Suprapubic skin (tissue), 4 donors: ENCODE measurements around the gene B3GNT9. TPM values are rescaled to one million over a fixed set of nuclear protein-coding genes. Genes with fewer than 3 reads are reported as not detected.

ENCODE experiments used
- DNase-seq, 2 donors: peaks; one replicate each; pipeline ENCODE4 v3.0.0-alpha.2; 2019; ENCODE audit warnings: low spot score in 2 of 2
- H3K27ac ChIP-seq: fragments of 200-600 bp; sonication (generic); one replicate; pipeline ENCODE4 v1.5.1; 2019
- H3K27me3 ChIP-seq: fragments of 200-600 bp; sonication (generic); one replicate; pipeline ENCODE4 v1.5.1; 2019
- H3K36me3 ChIP-seq: fragments of 200-600 bp; sonication (generic); one replicate; pipeline ENCODE4 v1.5.1; 2019
- H3K4me1 ChIP-seq: fragments of 200-600 bp; sonication (generic); one replicate; pipeline ENCODE4 v1.5.1; 2019
- H3K4me3 ChIP-seq: fragments of 200-600 bp; sonication (generic); one replicate; pipeline ENCODE4 v1.5.1; 2019; ENCODE audit warnings: mild to moderate bottlenecking
- H3K9me3 ChIP-seq: fragments of 200-600 bp; sonication (generic); one replicate; pipeline ENCODE4 v1.5.1; 2019
- CTCF ChIP-seq, 2 donors: fragments of 200-600 bp in 1 of 2; fragments of 450-650 bp in 1 of 2; sonication (generic) in 1 of 2; IDR thresholded peaks; one replicate each; pipeline ENCODE4 v1.5.1; 2016 to 2019; ENCODE audit warnings: antibody characterized with exemption in 2 of 2, mild to moderate bottlenecking in 1 of 2, moderate library complexity in 1 of 2
- EP300 ChIP-seq: sonication (generic); formaldehyde crosslinking; IDR thresholded peaks from one replicate; pipeline ENCODE4 v1.6.1; 2017; ENCODE audit warnings: antibody characterized with exemption
- POLR2A ChIP-seq, 2 donors: fragments of 450-650 bp; IDR thresholded peaks; one replicate each; pipeline ENCODE4 v1.6.1; 2017; ENCODE audit warnings: antibody characterized with exemption in 2 of 2, mild to moderate bottlenecking in 2 of 2, moderate library complexity in 2 of 2
- POLR2AphosphoS5 ChIP-seq, 3 donors: sonication (generic); formaldehyde crosslinking; IDR thresholded peaks; one replicate each; pipeline ENCODE4 v1.6.1; 2017; ENCODE audit warnings: antibody characterized with exemption in 3 of 3
- WGBS: methylation state at CpG from one replicate; pipeline ENCODE4 v1.1.5; 2018; 5-methylcytosine and 5-hydroxymethylcytosine counted together
- total RNA-seq, 4 donors: library from RNA; depleted of rRNA; stranded (reverse); fragments of >200 nt; gene quantifications; one replicate each; pipeline ENCODE4 v1.1.0, GENCODE V29; 2016

B3GNT9 gene
- total RNA-seq, 4 donors from 2014 or later = 7.5 to 9.7 (median 9.0) TPM

- no peak for DNase-seq
- peaks cover 75% of the 10 kb centered on the region for H3K4me1 ChIP-seq
- TF ChIP-seq CTCF (IDR thresholded peaks at IDR 0.05) (no peak), POLR2A (IDR thresholded peaks at IDR 0.05) (no peak), EP300 (no peak), POLR2AphosphoS5 (IDR thresholded peaks at IDR 0.05) (no peak)
- WGBS = 61% methylated on average over 21 of the region's 25 CpGs
- H3K27me3 ChIP-seq = no peaks in the 10 kb centered on the region
- no peaks in the 10 kb centered on the region for H3K9me3 ChIP-seq
- H3K36me3 ChIP-seq = peaks cover 5% of the 10 kb centered on the region
- H3K27ac ChIP-seq = no peak overlapping the region
- H3K4me3 ChIP-seq = peak overlapping the region; percentile 91
Observed at GRCh38 chr16:67161595-67162058, 10.8 kb upstream of the B3GNT9 start.

- Histone ChIP-seq H3K36me3 (no peaks in the 10 kb centered on the region), H3K4me3 (peak overlapping the region; percentile 91), H3K27me3 (no peaks in the 10 kb centered on the region), H3K27ac (peak overlapping the region; percentile 86), H3K9me3 (no peaks in the 10 kb centered on the region), H3K4me1 (peaks cover 73% of the 10 kb centered on the region)
- TF ChIP-seq POLR2A (IDR thresholded peaks at IDR 0.05) (no peak), POLR2AphosphoS5 (IDR thresholded peaks at IDR 0.05) (no peak), CTCF (IDR thresholded peaks at IDR 0.05) (no peak), EP300 (no peak)
- no peak for DNase-seq
- WGBS = 15% methylated on average over 13 of the region's 34 CpGs
Observed at GRCh38 chr16:67158637-67159600, 8.1 kb upstream of the B3GNT9 start.

GRCh38 chr16:67157892-67158635 lies 7.3 kb upstream of the B3GNT9 start:
- H3K27ac ChIP-seq = no peak overlapping the region
- no peak overlapping the region for H3K4me3 ChIP-seq
- TF ChIP-seq POLR2AphosphoS5 (IDR thresholded peaks at IDR 0.05) (no peak), POLR2A (IDR thresholded peaks at IDR 0.05) (no peak), EP300 (no peak), CTCF (IDR thresholded peaks at IDR 0.05) (no peak)
- WGBS = 72% methylated on average over 7 of the region's 7 CpGs
- H3K27me3 ChIP-seq = no peaks in the 10 kb centered on the region
- no peak for DNase-seq
- H3K4me1 ChIP-seq = peaks cover 64% of the 10 kb centered on the region
- no peaks in the 10 kb centered on the region for H3K9me3 ChIP-seq
- no peaks in the 10 kb centered on the region for H3K36me3 ChIP-seq

DNA sequence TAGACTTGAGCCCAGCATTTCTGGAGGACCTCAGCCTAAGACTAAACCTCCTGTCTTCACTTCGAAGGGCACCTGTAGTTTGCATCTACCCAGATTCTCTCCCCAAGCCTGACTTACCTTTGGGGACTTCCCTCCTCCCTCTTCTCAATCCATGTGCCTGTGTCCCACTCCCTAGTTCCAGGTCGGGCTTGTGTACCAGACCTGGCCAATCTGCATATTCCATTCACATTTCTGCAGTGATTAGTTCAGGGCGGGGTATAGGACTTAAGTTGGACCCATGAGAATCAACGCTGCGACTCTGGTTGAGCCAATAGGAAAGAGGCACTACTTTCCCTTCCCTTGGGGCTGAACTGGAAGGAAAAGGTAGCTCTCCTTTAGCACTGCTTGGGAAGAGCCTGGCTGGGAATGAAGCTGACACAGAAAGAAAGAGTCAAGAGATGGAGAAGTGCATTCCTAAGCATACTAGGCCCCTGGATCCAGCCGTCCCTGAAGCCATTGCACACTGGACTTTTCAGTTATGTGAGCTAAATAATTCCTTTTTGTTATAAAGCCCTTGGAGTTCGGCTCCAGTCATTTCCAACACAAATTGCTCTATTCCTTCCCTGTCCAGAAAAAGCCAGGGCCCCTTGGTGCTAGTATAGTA lies 6.4 kb upstream of the B3GNT9 start:
- H3K4me3 ChIP-seq = no peak overlapping the region
- H3K36me3 ChIP-seq = no peaks in the 10 kb centered on the region
- H3K27ac ChIP-seq = no peak overlapping the region
- WGBS = 44% methylated on average over 7 of the region's 7 CpGs
- no peak for TF ChIP-seq EP300
- TF ChIP-seq CTCF (IDR thresholded peaks at IDR 0.05) = no peak
- no peak for TF ChIP-seq POLR2A (IDR thresholded peaks at IDR 0.05)
- no peak for TF ChIP-seq POLR2AphosphoS5 (IDR thresholded peaks at IDR 0.05)
- no peaks in the 10 kb centered on the region for H3K9me3 ChIP-seq
- peaks cover 56% of the 10 kb centered on the region for H3K4me1 ChIP-seq
- DNase-seq = no peak
- H3K27me3 ChIP-seq = no peaks in the 10 kb centered on the region
